Hypothalamus (tissue), 51 donors: ENCODE measurements around the gene VAV3.
"Not testable (repeated sequence)": the region's sequence is repeated elsewhere in the genome, so short reads cannot be mapped to it uniquely, and the experiment has no call there.

Experiments used
- DNase-seq, 51 donors: peaks; one replicate each; lab custom pipeline; 2025; lab: John Stamatoyannopoulos, UW

The VAV3 gene

DNA sequence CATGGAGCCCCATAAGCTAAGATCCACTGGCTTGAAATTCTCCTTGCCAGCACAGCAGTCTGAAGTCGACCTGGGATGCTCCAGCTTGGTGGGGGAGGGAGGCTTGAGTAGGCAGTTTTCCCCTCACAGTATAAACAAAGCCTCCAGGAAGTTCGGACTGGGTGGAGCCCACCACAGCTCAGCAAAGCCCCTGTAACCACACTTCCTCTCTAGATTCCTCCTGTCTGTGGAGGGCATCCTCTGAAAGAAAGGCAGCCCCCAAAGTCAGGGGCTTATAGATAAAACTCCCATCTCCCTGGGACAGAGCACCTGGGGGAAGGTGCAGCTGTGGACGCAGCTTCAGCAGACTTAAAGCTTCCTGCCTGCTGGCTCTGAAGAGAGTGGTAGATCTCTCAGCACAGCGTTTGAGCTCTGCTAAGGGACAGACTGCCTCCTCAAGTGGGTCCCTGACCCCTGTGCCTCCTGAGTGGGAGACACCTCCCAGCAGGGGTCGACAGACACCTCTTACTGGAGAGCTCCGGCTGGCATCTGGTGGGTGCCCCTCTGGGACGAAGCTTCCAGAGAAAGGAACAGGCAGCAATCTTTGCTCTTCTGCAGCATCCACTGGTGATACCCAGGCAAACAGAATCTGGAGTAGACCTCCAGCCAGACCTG is 120.3 kb downstream of the VAV3 start:
- DNase-seq: not testable (repeated sequence)

DNA sequence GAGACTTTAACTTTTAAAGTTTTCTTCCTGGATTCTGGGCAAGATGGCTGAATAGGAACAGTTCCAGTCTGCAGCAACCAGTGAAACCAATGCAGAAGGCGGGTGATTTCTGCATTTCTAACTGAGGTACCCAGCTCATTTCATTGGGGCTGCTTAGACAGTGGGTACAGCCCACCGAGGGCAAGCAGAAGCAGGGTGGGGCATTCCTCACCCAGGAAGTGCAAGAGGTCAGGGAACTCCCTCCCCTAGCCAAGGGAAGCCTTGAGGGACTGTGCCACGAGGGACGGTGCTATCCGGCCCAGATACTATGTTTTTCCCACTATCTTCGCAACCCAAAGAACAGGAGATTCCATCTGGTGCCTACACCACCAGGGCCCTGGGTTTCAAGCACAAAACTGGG is 121.0 kb downstream of the VAV3 start:
- no peak for DNase-seq

DNA sequence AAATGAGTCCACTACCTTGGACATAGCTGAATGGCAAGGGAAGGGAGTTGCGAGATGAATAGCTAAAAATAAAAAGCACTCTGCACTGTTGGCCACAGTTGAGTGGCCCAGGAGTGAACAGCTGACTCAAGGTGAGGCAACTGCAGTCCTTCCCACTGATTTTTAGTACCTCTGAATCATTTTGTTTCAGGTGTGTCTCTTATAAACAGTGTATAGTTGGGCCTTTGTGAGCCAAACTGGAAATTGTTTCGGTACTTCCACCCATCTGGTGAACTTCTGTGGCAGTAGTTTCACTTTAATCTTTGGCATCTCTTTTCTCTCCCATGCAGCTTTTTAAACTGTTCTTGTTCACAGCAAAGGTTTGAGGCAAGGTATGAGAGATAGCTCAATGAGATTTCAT is 122.7 kb downstream of the VAV3 start:
- no peak for DNase-seq

DNA sequence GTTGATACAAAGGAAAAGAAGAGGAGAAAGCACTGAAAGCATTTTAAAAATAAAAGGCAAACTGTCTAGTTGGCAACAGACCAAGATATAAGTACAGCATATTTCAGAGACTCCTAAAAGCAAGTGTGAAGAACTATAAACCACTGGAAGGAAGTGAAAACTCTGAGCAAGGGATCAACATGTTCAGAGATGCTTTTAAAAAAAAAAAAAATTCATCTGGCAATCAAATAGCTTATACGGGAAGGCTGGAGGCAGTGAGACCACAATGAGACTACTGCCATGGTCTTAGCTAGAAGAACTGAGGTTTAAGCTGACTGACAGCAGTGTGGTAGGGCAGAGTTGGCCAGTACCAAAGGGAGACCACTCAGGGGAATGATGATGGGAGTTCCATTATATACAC is 124.3 kb downstream of the VAV3 start:
- DNase-seq: no peak

DNA sequence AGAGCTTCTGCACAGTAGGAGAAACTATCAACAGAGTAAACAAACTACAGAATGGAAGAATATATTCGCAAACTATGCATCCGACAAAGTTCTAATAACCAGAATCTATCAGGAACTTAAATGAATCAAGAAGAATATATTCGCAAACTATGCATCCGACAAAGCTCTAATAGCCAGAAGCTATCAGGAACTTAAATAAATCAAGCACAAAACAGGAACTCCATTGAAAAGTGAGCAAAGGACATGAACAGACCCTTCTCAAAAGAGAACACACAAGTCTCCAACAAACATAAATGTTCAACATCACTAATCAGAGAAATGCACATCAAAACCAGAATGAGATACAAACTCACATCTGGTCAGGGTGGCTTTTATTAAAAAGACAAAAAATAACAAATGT is 126.9 kb downstream of the VAV3 start:
- no peak for DNase-seq

DNA sequence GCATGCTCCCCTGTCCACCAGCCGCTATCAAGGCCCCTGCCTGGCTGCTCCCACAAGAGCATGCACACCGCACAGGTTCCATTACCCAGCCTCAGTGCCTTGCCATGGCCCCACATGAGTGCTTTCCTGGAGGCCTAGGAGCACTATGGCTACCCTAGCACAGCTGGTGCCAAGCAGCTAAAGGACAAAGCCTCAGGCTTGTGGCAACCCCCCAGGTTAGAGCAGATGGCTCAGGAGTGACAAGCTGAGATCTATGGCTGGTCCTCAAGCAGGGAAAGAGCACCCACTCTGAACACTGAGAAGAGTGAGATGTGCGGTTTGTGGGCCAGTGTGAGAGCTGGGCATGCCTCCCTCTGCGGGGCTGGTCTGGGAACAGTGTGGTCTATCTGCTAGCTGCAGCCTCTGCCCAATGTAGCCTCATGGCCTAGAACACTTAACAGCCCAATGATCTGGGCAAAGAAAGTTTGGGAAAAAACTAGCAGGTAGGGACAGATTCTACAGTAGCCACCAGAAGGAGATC is 129.8 kb downstream of the VAV3 start:
- no peak for DNase-seq

DNA sequence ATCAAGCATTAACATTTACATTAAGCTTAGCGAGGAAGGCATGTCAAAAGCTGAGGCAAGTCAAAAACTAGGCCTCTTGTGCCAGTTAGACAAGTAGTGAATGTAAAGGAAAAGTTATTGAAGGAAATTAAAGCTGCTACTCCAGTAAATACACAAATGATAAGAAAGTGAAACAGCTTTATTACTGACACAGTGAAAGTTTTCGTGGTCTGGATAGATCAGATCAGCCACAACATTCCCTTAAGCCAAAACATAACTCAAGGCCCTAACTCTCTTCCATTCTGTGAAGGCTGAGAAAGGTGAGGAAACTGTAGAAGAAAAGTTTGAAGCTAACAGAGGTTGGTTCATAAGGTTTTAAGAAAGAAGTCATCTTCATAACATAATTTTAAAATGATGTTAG is 131.9 kb downstream of the VAV3 start:
- DNase-seq: no peak

DNA sequence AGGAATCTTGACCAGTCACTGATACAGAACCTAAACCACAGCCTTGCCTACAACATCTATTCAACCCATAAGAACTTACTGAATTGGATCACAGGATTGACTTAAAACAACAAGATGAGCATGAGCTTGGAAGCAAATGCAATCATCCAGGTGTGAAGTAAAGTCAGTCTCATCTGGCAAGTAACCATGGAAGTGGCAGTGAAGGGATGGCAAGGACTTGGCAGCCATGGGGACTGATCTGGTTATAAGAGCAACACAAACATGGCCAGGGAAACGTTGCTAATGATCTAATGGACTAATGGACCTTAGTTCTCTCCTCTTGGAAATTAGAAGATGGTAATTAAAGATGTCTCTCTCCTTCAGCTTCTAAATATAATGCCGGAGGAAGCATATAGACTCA is 133.1 kb downstream of the VAV3 start:
- DNase-seq: no peak

DNA sequence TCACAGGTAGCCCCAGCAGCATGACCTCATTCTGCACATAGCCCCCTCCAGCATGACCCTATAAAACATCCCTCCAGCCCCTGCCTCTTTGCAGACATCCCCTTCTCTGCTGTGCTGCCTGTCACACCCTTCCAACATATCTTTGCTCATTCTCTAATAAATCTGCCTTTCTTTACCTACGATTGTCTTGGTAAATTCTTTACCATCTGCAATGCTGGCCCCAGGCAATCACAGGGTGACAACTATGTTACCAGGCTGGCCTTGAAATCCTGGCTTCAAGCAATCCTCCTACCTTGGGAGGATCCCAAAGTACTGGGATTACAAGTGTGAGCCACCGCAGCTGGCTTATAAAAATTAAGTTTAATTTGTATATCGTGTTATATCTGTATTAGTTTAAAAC is 134.5 kb downstream of the VAV3 start:
- no peak for DNase-seq

DNA sequence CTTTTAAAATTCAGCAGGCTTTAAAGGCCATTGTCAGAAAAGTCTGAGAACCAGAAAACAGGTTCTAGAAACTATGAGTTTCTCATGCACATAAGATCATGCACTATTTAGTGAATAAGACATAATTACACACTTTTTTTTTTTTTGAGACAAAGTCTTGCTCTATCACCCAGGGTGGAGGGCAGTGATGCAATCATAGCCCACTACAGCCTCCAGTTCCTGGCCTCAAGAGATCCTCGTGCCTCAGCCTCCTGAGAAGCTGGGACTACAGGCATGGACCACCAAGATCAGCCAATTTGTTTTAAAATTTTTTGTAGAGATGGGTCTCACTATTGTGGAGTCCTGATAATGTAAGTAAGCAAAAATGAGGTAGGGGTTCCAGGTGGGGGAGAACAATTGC is 134.9 kb downstream of the VAV3 start:
- DNase-seq: no peak

DNA sequence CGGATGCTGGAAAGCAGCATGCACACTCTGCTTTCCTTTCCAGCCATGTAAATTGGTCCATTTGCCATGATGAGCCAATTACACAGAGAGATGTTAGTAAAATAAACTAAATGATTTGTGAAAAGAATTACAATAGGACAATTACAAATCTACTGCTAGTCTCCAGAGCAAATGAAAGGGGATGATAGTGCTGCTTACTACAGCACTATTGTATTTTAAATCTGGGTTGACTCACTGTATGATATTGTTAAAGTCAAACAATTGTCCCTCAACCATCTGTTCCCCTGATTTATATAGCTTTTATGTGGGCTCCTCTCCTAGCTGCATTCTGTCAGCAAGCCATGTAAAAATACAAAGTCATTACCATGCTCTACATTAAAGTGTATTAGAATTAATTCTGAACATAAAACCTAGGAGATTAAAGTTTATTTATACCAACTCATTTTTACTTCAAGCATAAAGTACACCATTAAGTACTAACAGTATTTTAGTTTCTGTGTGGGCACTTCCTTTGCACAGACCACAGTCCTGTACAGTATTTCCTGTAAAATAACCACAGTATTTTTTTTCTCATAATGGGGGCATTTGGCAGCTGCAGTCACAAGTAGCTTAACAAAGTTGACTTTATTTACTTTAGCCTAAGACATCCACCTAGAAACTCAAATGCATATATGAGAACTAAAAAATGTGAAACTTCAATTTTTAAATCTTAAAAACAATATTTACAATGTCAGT is 135.8 kb downstream of the VAV3 start:
- peak in 1 of 51 donors; percentile 72 for DNase-seq

DNA sequence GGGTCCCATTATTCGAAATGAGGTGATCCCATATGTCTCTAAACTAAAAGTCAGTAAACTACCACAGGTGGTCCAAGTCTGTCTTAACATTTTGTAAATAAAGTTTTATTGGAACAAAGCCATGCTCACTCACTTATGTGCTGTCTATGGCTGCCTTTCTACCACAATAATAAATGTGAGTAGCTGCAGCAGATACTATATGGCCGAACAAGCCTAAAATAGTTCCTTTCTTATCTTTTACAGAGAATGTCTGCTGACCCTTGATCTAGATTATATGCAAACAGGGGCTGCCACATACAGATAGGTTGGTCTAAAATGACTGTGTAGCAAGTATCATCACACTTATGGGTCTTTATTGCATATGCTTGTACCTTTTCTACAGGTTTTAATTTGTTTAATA is 140.0 kb downstream of the VAV3 start:
- DNase-seq: no peak

DNA sequence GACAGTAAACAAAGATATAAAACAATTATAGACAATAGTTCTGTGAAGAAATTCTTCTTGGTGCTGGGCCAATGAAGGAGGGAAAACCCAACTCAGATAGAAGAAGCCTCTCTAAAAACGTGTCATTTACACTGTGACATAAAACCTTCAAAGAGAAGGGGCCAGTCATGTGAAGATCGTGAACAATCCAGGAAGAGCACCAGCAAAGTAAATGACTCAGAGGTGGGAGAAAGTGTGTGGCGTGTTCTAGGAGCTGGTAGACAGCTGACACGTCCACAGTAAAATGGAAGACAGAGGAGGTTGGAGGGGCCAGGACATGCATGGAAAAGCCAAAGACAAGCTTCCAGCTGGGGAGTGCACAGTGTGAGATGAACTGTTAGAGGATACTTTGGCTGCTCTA is 143.6 kb downstream of the VAV3 start:
- peak in 1 of 51 donors; percentile 4 for DNase-seq

DNA sequence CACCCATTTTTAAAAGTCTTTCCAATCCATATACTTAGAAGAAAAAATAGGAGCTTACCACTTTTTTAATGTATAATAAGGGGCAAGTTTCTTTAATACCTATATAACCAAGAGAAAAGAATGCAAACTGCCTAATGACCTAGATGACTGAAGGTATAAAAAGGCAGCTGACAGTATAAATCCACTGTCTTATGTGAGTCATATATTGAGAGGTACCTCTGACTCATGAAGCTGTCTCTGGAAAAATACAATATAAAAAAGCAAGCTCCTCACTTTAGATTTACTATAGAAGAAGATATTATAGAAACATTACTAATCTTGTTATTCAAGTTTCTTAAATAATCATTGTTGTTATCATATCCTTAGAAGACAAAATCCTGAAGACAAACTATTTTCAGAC is 144.2 kb downstream of the VAV3 start:
- DNase-seq: no peak

DNA sequence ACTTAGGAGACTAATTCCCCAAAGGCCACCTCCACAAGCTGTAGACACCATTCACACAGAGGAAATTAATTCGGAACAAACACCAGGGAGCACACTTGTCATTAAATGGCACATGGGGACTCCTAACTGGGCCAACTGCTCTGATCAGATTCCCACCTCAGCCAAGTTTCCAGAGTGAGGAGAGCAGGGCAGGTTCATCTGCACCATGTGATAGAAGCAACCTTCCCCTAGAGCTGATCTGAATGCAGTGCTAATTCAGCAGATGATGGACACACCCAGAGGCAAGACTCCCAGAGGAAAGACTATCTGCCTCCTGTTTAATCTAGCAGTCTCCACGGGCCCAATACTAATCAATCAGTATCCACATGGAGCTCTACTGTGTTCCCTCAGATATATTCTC is 147.0 kb downstream of the VAV3 start:
- DNase-seq: no peak

DNA sequence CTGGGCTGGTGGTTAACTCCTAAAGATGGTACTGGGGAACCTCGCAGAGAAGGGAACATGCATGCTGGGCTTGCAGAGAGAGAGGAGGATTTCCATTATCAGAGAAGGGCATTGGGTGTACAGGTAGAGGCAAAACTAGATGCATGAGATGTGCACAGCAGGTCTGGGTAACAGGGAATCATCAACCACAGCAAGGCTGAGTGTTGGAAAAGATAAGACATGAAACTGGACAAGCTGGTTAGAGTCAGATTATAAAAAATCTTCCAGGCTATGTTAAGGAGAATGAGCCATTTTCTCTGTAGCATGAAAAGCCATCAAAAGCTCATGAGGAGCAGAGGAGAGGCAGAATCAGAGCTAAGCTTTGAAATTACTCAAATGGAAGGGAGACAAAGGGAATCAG is 147.8 kb downstream of the VAV3 start:
- no peak for DNase-seq

DNA sequence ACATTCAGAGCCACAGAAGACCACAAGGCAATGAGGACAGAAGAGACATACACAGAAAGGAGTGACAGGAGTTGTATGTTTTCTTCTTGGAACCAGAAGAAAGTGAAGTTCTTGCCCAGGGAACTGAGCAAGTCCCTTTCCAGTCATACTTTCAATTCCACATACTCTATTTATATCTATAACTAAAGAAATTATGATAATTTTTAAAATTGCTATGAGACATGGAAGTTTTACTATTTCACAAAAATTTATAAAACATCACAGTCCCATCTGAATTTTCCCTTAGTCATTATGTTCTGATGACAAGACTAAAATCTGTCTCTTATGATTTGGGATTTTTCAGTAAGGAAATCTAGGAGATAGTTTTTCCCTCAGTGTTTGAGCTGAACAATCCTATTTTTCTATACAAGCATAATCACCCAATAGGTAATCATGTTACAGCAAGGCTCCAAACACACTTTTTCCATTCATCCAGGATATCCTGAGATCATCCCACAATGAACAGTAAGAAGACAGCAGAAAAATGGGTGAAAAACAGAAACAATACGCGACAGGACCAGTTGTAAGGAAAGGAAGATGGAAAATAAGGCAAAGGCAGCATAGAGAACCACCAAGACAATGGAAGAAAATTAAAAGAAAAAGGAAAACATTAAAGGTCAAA is 154.6 kb downstream of the VAV3 start:
- DNase-seq: no peak

DNA sequence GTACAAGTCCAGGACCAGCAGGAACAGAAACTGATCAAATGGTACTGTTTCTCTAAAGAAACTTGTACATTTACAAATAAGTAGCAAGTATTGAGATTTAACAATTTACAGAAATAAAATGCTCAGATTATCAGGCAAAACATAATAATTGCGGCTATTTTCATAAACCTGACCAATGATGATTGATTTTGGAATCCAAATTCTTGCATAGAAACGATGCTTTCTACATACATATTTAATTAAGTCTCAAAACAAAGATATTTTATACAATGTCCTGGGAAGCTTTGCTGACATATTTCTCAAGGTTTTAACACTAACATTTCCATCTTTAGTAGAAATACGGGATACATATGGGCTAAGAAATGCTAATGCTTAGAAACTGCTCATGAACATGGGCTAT is 157.1 kb downstream of the VAV3 start:
- no peak for DNase-seq

DNA sequence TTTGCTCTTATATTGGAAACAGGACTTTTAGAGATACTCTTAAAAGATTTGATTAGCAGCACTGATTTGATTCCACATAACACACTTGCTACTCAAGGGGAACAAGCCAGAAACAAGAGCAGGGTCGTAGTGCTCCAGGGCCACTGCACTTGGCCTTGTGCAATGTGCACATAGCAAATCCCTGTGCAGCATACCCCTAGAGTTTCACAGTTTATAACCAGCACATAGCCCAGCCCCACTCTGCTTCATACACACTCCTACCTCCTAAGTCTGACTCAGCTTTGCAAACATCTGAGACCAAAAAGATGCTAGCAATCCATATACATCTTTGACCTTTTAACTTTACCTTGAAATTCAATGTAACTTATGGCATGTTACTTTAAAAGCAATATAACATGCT is 157.6 kb downstream of the VAV3 start:
- no peak for DNase-seq

DNA sequence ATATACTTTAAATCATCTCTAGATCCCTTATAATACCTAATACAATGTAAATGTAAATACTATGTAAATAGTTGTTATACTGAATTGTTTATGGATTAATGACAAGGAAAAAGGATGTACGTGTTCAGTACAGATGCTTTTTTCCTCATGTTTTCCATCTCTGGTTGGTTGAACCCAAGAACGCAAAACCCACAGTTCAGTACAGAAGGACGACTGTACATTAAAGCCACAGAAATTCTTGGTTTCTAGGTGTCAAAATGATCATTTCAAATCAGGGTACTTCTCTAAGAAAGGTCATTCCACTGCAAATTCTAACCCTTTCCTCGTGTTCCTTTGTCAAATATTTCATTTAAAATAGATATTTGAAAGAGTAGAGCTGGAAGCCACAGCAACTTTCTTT is 158.1 kb downstream of the VAV3 start:
- no peak for DNase-seq

DNA sequence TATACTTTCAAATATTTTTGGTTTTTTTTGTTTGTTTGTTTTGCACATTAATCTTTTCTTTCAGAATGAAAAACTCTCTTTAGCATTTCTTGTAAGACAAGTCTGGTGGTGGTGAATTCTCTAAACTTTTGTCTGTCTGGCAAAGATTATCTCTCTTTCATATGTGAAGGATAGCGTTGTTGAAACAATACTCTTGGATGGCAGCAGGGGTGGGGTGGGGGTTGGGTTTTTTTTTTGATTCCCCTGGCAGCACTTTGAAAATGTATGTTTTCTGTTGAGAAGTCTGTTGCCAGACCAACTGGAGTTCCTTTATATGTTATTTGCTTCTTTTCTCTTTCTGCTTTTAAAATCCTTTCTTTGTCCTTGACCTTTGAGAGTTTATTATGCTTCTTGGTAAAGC is 160.2 kb downstream of the VAV3 start:
- DNase-seq: no peak

DNA sequence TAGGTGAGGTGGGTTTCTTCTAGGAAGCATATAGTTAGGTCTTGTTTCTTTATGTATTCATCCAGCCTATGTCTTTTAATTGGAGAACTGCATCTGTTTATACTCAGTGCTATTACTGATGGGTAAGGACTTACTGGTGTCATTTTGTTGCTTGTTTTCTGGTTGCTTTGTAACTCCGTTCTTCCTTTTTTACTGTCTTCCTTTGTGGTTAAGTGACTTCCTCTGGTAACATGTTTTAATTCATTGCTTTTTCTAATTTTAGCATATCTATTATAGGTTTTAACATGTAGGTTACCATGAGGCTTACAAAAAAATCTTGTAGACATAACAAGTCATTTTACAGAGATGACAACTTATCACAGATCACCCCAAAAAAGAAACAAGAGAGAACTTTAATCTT is 160.8 kb downstream of the VAV3 start:
- no peak for DNase-seq
